ENCODE data around the gene RITA1. TPM values are rescaled to one million over a fixed set of nuclear protein-coding genes. Genes with fewer than 3 reads are reported as not detected.

The RITA1 gene
- total and polyA plus RNA-seq, 10 of the 15 experiments (the other 5 are each of a cell fraction or from before 2014, with no cell fraction given) = 2.3 to 39.9 (median 24.8) TPM

DNA sequence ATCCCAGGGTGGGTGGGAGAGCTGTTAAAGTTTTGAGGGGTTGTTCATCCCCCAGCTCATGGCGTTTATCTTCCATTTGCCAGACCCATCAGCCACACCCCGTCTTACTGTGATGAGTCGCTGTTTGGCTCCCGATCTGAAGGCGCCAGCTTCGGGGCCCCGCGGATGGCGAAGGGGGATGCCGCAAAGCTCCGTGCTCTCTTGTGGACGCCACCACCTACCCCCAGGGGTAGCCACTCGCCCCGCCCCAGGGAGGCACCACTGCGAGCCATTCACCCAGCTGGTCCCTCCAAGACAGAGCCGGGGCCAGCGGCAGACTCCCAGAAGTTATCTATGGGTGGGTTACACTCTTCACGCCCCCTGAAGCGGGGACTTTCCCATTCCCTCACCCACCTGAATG is 5.7 kb downstream of the RITA1 start (continued):
- TF ChIP-seq SUZ12 (IDR thresholded peaks at IDR 0.05; ENCODE audit: unreplicated experiment) (no peak), NRF1 (conservative IDR thresholded peaks at IDR 0.05; ENCODE audit: low read depth, low read length) (no peak)

DNA sequence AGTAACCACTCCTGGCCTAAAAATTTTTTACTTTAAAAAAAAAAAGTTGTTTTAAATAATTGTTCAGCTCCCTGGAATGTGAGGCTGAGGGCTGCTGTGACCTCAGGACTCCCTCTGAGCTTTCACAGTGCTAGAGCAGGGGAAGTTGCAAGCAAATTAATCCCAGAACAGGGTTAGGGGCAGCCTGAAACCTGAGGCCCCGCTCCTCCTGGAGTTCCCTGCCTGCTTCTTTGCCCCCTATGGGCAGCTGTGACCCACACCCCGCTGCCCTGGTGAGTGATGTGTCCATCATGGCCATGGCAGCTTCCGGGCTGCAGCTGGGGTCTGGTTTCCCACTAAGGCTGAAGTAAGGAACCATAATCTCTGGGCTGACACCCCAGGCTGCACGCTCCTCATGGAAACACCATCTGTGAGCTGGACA is 9.5 kb downstream of the RITA1 start:
- H3K79me2 ChIP-seq (ENCODE audit: control insufficient read depth, insufficient read depth, low read length) = no peaks in the 10 kb centered on the region
- ChIA-PET POLR2A (interaction anchor here (0.6 to 1.4 kb wide), 4 partner anchors 13 to 226 kb away, joined by 3 to 6 read pairs (median 3); partner anchors contain the start of gene TPCN1), CTCF (interaction anchor here (0.6 to 4.2 kb wide), 11 partner anchors 8 to 230 kb away, joined by 3 to 24 read pairs (median 5); partner anchors contain the start of gene SDSL), SMC1A (ENCODE audit: uncharacterized antibody, unreplicated experiment) (interaction anchor here (0.7 to 2.5 kb wide), 9 partner anchors 8 to 230 kb away, joined by 3 to 13 read pairs (median 4); partner anchors contain the start of genes DDX54, RITA1 and SDSL), RAD21 (ENCODE audit: unreplicated experiment) (interaction anchor here (0.8 to 1.9 kb wide), 5 partner anchors 9 to 231 kb away, joined by 3 to 9 read pairs (median 6); no protein-coding TSS in a partner anchor)
- H3K4me1 ChIP-seq (ENCODE audit: control insufficient read depth, insufficient read depth, low read length) = no peaks in the 10 kb centered on the region
- no peaks in the 10 kb centered on the region for H3K27me3 ChIP-seq (replicated peaks in 1 of 2; ENCODE audit: control insufficient read depth in 2 of 2, insufficient read depth in 2 of 2, low read length in 1 of 2)
- no peak overlapping the region for H3K4me2 ChIP-seq (ENCODE audit: control insufficient read depth, insufficient read depth)
- H3K4me3 ChIP-seq = no peak overlapping the region
- H3K27ac ChIP-seq (ENCODE audit: control insufficient read depth, insufficient read depth) = no peak overlapping the region
- ATAC-seq = no peak
- peaks cover 4 to 5% of the 10 kb centered on the region in 2 experiments for H3K36me3 ChIP-seq (ENCODE audit: control insufficient read depth in 2 of 2, insufficient read depth in 2 of 2, low read length in 1 of 2)
- in situ Hi-C loops (cut with MboI) (loop anchor here (5.0 kb wide), 1 partner anchor 227 kb away; the partner anchor contains the start of gene SDSL), intact Hi-C loops (cut with micrococcal nuclease; ENCODE audit: unreplicated experiment) (loop anchor here (5.0 to 10.0 kb wide), 2 partner anchors 80 to 117 kb away; no protein-coding TSS in a partner anchor)
- WGBS (ENCODE audit: insufficient coverage, insufficient replicate concordance, low lambda C conversion rate, missing lambda C conversion rate) = 84% methylated on average over 4 of the region's 4 CpGs
- no peak for FAIRE-seq
- H4K20me1 ChIP-seq (ENCODE audit: control insufficient read depth, insufficient read depth) = no peaks in the 10 kb centered on the region
- no peak for DNase-seq (ENCODE audit: low read depth, low spot score)
- no TSS peak for BruUV-seq (replicated peaks)
- H2AFZ ChIP-seq (ENCODE audit: control insufficient read depth, low read depth, low read length) = no peak overlapping the region
- H3K9ac ChIP-seq (ENCODE audit: control insufficient read depth, insufficient read depth, low read length) = no peak overlapping the region
- H3K9me3 ChIP-seq (replicated peaks; ENCODE audit: control insufficient read depth, insufficient read depth, low read length) = no peaks in the 10 kb centered on the region
- TF ChIP-seq POLR2AphosphoS5 (IDR thresholded peaks at IDR 0.05; ENCODE audit: low read length) = no peak
- TF ChIP-seq POLR2A (IDR thresholded peaks at IDR 0.05; ENCODE audit: low read depth, low read length) = no peak
- no peak for TF ChIP-seq GABPA (IDR thresholded peaks at IDR 0.05; ENCODE audit: low read depth)
- TF ChIP-seq, protein P1, sequence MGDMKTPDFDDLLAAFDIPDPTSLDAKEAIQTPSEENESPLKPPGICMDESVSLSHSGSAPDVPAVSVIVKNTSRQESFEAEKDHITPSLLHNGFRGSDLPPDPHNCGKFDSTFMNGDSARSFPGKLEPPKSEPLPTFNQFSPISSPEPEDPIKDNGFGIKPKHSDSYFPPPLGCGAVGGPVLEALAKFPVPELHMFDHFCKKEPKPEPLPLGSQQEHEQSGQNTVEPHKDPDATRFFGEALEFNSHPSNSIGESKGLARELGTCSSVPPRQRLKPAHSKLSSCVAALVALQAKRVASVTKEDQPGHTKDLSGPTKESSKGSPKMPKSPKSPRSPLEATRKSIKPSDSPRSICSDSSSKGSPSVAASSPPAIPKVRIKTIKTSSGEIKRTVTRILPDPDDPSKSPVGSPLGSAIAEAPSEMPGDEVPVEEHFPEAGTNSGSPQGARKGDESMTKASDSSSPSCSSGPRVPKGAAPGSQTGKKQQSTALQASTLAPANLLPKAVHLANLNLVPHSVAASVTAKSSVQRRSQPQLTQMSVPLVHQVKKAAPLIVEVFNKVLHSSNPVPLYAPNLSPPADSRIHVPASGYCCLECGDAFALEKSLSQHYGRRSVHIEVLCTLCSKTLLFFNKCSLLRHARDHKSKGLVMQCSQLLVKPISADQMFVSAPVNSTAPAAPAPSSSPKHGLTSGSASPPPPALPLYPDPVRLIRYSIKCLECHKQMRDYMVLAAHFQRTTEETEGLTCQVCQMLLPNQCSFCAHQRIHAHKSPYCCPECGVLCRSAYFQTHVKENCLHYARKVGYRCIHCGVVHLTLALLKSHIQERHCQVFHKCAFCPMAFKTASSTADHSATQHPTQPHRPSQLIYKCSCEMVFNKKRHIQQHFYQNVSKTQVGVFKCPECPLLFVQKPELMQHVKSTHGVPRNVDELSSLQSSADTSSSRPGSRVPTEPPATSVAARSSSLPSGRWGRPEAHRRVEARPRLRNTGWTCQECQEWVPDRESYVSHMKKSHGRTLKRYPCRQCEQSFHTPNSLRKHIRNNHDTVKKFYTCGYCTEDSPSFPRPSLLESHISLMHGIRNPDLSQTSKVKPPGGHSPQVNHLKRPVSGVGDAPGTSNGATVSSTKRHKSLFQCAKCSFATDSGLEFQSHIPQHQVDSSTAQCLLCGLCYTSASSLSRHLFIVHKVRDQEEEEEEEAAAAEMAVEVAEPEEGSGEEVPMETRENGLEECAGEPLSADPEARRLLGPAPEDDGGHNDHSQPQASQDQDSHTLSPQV (IDR thresholded peaks at IDR 0.05) = no peak
- TF ChIP-seq HDAC2 (IDR thresholded peaks at IDR 0.05) = no peak
- TF ChIP-seq, protein P2, sequence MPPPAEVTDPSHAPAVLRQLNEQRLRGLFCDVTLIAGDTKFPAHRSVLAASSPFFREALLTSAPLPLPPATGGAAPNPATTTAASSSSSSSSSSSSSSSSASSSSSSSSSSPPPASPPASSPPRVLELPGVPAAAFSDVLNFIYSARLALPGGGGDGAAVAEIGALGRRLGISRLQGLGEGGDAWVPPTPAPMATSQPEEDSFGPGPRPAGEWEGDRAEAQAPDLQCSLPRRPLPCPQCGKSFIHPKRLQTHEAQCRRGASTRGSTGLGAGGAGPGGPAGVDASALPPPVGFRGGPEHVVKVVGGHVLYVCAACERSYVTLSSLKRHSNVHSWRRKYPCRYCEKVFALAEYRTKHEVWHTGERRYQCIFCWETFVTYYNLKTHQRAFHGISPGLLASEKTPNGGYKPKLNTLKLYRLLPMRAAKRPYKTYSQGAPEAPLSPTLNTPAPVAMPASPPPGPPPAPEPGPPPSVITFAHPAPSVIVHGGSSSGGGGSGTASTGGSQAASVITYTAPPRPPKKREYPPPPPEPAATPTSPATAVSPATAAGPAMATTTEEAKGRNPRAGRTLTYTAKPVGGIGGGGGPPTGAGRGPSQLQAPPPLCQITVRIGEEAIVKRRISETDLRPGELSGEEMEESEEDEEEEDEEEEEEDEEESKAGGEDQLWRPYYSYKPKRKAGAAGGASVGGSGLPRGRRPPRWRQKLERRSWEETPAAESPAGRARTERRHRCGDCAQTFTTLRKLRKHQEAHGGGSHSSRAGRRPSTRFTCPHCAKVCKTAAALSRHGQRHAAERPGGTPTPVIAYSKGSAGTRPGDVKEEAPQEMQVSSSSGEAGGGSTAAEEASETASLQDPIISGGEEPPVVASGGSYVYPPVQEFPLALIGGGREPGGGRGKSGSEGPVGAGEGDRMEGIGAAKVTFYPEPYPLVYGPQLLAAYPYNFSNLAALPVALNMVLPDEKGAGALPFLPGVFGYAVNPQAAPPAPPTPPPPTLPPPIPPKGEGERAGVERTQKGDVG (CRISPR knock-in tag; IDR thresholded peaks at IDR 0.05) = no peak
- TF ChIP-seq NFIC (IDR thresholded peaks at IDR 0.05; ENCODE audit: low read depth, low read length) = no peak
- no peak for TF ChIP-seq SMC3 (IDR thresholded peaks at IDR 0.05; ENCODE audit: borderline replicate concordance, low read length)
- no peak for TF ChIP-seq ATF7 (IDR thresholded peaks at IDR 0.05; ENCODE audit: low read depth)
- no peak for TF ChIP-seq POU2F2 (IDR thresholded peaks at IDR 0.05; ENCODE audit: borderline replicate concordance, low read depth, low read length)
- no peak for TF ChIP-seq YY1 (IDR thresholded peaks at IDR 0.05; ENCODE audit: low read depth, low read length)
- TF ChIP-seq FOS (IDR thresholded peaks at IDR 0.05; ENCODE audit: borderline replicate concordance, extremely low read depth, insufficient read length) = no peak
